PC-9 (cell line): ENCODE results near the gene SYT1. TPM values are rescaled to one million over a fixed set of nuclear protein-coding genes. Genes with fewer than 3 reads are reported as not detected.
"Not testable (repeated sequence)": the region's sequence is repeated elsewhere in the genome, so short reads cannot be mapped to it uniquely, and the experiment has no call there.

ENCODE experiments used
- BruUV-seq: library from RNA; stranded (reverse); fragments of 400-500 nt; replicated peaks from 2 replicates; lab custom pipeline; 2021; lab: Mats Ljungman, UMichigan
- CTCF ChIA-PET: fragments of 300-600 bp; sonication (Branson Sonifier 250); formaldehyde crosslinking; loops from one replicate; lab custom pipeline; 2022; ENCODE audit warnings: antibody characterized with exemption; lab: Charles Lee
- POLR2A ChIA-PET: fragments of 300-600 bp; sonication (Branson Sonifier 250); formaldehyde crosslinking; loops from one replicate; lab custom pipeline; 2022; ENCODE audit warnings: antibody characterized with exemption; ENCODE audit not compliant: unreplicated experiment; lab: Charles Lee
- DNase-seq, 2 experiments: peaks; one replicate each; pipeline versions ENCODE4 v3.0.0 to v3.0.0-alpha.2; 2015 to 2022; ENCODE audit warnings: mixed read lengths in 1 of 2
- H2AFZ ChIP-seq: fragments of 200-600 bp; sonication (generic); 2 replicates; pipeline ENCODE4 v1.8.1; 2017; ENCODE audit warnings: antibody characterized with exemption
- H3F3A ChIP-seq: fragments of 200-600 bp; sonication (generic); 2 replicates; pipeline ENCODE4 v1.8.1; 2017; ENCODE audit warnings: antibody characterized with exemption, mild to moderate bottlenecking, low read depth; ENCODE audit not compliant: insufficient read depth
- H3K27ac ChIP-seq: fragments of 200-600 bp; sonication (generic); 2 replicates; pipeline ENCODE4 v1.6.1; 2016; ENCODE audit warnings: mixed run types
- H3K27me3 ChIP-seq: fragments of 200-600 bp; sonication (generic); 2 replicates; pipeline ENCODE4 v1.6.1; 2016; ENCODE audit warnings: low read depth, mixed run types; ENCODE audit not compliant: insufficient read depth
- H3K36me3 ChIP-seq: fragments of 200-600 bp; sonication (generic); 2 replicates; pipeline ENCODE4 v1.6.1; 2016; ENCODE audit warnings: low read depth, mixed run types
- H3K4me1 ChIP-seq: fragments of 200-600 bp; sonication (generic); replicated peaks from 2 replicates; pipeline ENCODE4 v1.6.1; 2016; ENCODE audit warnings: mixed run types; ENCODE audit not compliant: insufficient read depth
- H3K4me2 ChIP-seq: fragments of 200-600 bp; sonication (generic); 2 replicates; pipeline ENCODE4 v1.6.1; 2017; ENCODE audit warnings: mixed run types
- H3K4me3 ChIP-seq: fragments of 200-600 bp; sonication (generic); 2 replicates; pipeline ENCODE4 v1.6.1; 2016; ENCODE audit warnings: mixed run types
- H3K79me2 ChIP-seq: fragments of 200-600 bp; sonication (generic); 2 replicates; pipeline ENCODE4 v1.6.1; 2017; ENCODE audit warnings: low read depth, mixed run types
- H3K9me2 ChIP-seq: fragments of 200-600 bp; sonication (generic); 2 replicates; pipeline ENCODE4 v1.8.1; 2017; ENCODE audit warnings: mild to moderate bottlenecking; ENCODE audit not compliant: insufficient read depth
- H3K9me3 ChIP-seq: fragments of 200-600 bp; sonication (generic); 2 replicates; pipeline ENCODE4 v1.8.1; 2016; ENCODE audit warnings: low read depth; ENCODE audit not compliant: insufficient read depth
- H4K20me1 ChIP-seq: fragments of 200-600 bp; sonication (generic); 2 replicates; pipeline ENCODE4 v1.8.1; 2017; ENCODE audit not compliant: insufficient read depth
- CTCF ChIP-seq: fragments of 200-600 bp; sonication (generic); conservative IDR thresholded peaks from 2 replicates; pipeline ENCODE4 v1.6.1; 2017; ENCODE audit warnings: mixed run types, antibody characterized with exemption, mild to moderate bottlenecking, moderate library complexity
- EZH2 ChIP-seq: fragments of 200-600 bp; sonication (generic); IDR thresholded peaks from 2 replicates; pipeline ENCODE4 v1.8.0; 2017; ENCODE audit warnings: antibody characterized with exemption, low read depth
- intact Hi-C: fragments of 100-400 bp; cut with micrococcal nuclease; formaldehyde crosslinking; loops from one replicate; pipeline ENCODE4 v1.10.0; 2022; ENCODE audit not compliant: unreplicated experiment
- total RNA-seq: library from RNA; stranded (reverse); gene quantifications from 2 replicates; pipeline ENCODE4 v1.2.3, GENCODE V29; 2021

SYT1 gene
- total RNA-seq, 1 experiment from 2014 or later = 1.2 TPM

GRCh38 chr12:79200176-79200575, 335.6 kb downstream of the SYT1 start:
- no TSS peak for BruUV-seq
- Histone ChIP-seq H3K9me2 (no peaks in the 10 kb centered on the region), H2AFZ (no peak overlapping the region), H3K36me3 (no peaks in the 10 kb centered on the region), H3F3A (no peaks in the 10 kb centered on the region), H3K79me2 (no peaks in the 10 kb centered on the region), H3K27ac (no peak overlapping the region), H3K4me1 (no peaks in the 10 kb centered on the region), H3K4me2 (no peak overlapping the region), H4K20me1 (no peaks in the 10 kb centered on the region), H3K4me3 (no peak overlapping the region), H3K9me3 (no peaks in the 10 kb centered on the region; the same call in 1 of the 2 replicates), H3K27me3 (no peaks in the 10 kb centered on the region)
- POLR2A ChIA-PET = no interaction called here
- intact Hi-C loops = loop anchor here (10.0 kb wide), 1 partner anchor 125 kb away; no protein-coding TSS in a partner anchor
- TF ChIP-seq EZH2 (no peak), CTCF (no peak)
- CTCF ChIA-PET = no interaction called here
- no peak for DNase-seq

GRCh38 chr12:79203058-79203647, 338.6 kb downstream of the SYT1 start:
- Histone ChIP-seq H3K9me2 (no peaks in the 10 kb centered on the region), H3F3A (no peaks in the 10 kb centered on the region), H3K4me3 (peak overlapping the region; percentile 9; the same call in 1 of the 2 replicates), H3K27ac (no peak overlapping the region), H3K4me2 (0 out of 2 replicates have a peak overlapping the region, but pooled peaks have one; percentile 34), H3K27me3 (no peaks in the 10 kb centered on the region), H3K4me1 (0 out of 2 replicates have a peak, but pooled peaks cover 7% of the 10 kb centered on the region), H2AFZ (no peak overlapping the region), H4K20me1 (no peaks in the 10 kb centered on the region), H3K36me3 (no peaks in the 10 kb centered on the region), H3K79me2 (no peaks in the 10 kb centered on the region), H3K9me3 (no peaks in the 10 kb centered on the region)
- ChIA-PET POLR2A (no interaction called here), CTCF (no interaction called here)
- intact Hi-C loops = loop anchor here (10.0 kb wide), 1 partner anchor 122 kb away; no protein-coding TSS in a partner anchor
- TF ChIP-seq CTCF (no peak), EZH2 (no peak)
- DNase-seq = no peak
- BruUV-seq = no TSS peak

GRCh38 chr12:79206871-79207270, 342.3 kb downstream of the SYT1 start:
- Histone ChIP-seq H3K27me3 (no peaks in the 10 kb centered on the region), H2AFZ (no peak overlapping the region), H3K79me2 (no peaks in the 10 kb centered on the region), H3K9me3 (no peaks in the 10 kb centered on the region), H4K20me1 (no peaks in the 10 kb centered on the region), H3K27ac (no peak overlapping the region), H3K4me2 (no peak overlapping the region), H3K36me3 (no peaks in the 10 kb centered on the region), H3F3A (no peaks in the 10 kb centered on the region), H3K4me3 (no peak overlapping the region), H3K4me1 (0 out of 2 replicates have a peak, but pooled peaks cover 7% of the 10 kb centered on the region), H3K9me2 (no peaks in the 10 kb centered on the region)
- TF ChIP-seq CTCF (no peak), EZH2 (no peak)
- intact Hi-C loops = loop anchor here (10.0 kb wide), 1 partner anchor 118 kb away; no protein-coding TSS in a partner anchor
- ChIA-PET POLR2A (interaction anchor here (0.5 to 0.6 kb wide), 2 partner anchors 180 to 278 kb away, joined by 3 to 9 read pairs; no protein-coding TSS in a partner anchor), CTCF (no interaction called here)
- BruUV-seq = no TSS peak
- peak in 1 of 2 experiments; percentile 39 for DNase-seq

GRCh38 chr12:79210403-79210802, 345.8 kb downstream of the SYT1 start:
- intact Hi-C loops, H3K4me2 ChIP-seq, DNase-seq, POLR2A ChIA-PET, H3K4me3 ChIP-seq, H2AFZ ChIP-seq, H3K9me2 ChIP-seq, H3F3A ChIP-seq, H3K27me3 ChIP-seq, H3K79me2 ChIP-seq, H3K27ac ChIP-seq, CTCF ChIA-PET, H4K20me1 ChIP-seq, H3K36me3 ChIP-seq, H3K9me3 ChIP-seq, H3K4me1 ChIP-seq, BruUV-seq: not testable (repeated sequence)
